NCI-H345 (cell line): ENCODE measurements around the gene RP2.

Experiments used
- DNase-seq: peaks from one replicate; lab custom pipeline; 2025; lab: John Stamatoyannopoulos, UW

The RP2 gene

DNA sequence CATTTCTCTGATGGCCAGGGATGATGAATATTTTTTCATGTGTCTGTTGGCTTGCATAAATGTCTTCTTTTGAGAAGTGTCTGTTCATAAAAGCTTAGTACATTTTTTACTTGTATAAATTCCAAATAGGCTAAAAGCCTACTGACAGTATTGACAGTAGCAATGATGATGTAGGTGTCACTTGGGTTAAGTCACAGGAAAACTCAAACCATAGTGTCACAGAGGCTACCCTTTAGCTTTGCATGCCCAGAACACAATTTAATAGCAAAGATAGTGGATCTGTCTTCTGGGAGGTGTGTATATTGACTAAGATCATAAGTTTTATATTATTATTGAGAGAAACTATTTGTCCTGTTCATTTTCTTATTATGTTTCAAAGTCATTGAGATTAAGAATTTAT, 8.1 kb downstream of the RP2 start:
- no peak for DNase-seq

DNA sequence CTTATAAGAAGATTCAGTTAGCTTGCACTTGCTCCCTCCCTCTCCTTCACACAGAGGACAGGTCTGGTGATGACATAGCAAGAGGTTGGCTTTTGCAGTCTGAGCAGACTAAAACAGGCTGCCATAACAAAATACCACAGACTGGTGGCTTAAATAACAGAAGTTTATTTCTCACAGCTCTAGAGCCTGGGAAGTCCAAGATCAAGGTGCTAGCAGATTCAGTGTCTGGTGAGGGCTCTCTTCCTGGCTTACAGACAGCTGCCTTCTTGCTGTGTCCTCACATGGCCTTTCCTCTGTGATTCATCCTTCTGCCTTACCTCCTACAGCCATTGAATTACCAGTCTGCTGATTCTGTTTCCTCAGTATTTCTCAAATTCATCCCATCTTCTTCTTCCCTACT, 13.1 kb downstream of the RP2 start:
- DNase-seq = no peak

DNA sequence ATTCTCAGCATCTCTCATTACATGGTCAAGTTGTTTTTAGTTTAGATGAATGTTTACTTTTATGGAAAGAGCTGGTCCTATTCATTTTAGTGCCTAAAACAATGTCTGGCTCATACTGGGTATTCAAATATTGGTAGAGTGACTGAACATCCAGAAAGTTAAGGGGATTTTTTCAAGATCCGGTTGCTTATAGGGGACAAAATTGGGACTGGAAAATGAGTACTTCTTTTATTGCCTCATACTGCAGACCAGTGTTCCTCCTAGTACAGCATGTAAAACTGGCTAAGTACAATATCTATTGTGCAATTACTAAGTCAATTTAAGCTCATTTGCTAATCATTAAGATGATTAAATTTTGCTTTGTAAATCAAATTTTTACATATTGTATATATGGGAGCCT, 13.9 kb downstream of the RP2 start:
- no peak for DNase-seq

DNA sequence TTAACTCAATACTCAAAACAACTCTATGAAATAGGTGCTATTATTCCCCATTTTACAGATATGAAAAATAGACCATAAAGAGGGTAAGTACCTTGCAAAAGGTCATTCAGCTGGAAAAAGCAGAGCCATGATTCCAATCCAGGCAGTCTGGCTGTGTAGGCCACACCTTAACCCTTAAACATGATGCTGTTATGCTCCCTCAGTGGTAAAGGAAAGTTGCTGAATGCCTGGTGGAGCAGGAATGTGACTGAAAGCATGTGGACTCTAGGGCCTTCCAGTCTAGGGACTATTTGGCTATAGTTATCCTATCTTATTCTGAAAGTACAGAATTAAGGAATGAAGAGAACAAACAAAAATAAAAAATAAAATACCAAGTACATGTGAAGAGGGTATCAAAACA, 19.6 kb downstream of the RP2 start:
- DNase-seq = no peak

DNA sequence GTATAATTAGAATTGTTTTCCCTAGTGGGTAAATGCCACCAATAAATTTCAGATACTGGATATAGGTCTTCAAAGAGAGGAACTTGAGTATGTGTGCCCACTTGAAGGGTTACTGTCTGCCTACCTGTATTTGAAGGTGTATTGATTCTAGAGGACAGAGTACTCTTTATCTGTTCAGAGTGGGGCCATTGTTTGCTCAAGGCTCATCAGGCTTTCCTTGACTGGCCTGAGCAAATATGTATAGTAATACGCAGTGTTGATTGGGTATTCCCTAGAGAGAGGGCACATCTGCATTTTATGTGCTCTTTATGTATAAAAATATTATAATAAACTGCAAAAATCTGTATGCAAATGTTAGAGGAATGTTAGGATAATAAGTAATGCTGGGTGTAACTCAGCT, 23.7 kb downstream of the RP2 start:
- no peak for DNase-seq

DNA sequence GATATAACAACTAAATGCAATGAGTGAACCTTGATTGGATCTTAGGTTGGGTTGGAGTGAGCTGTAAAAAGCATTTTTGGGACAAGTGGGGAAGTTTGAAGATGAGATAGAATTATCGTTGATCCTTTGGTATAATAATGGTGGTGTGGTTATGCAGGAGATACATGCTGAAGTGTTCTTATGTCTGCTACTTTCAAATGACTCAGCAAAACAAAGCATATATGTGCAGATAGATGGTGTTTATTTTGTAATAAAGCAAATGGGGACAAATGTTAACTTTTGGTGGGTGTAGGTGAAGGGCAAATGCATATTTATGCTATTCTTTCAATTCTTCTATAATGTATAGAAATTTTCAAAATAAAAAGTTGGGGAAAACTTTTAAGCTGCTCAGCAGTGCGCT, 26.2 kb downstream of the RP2 start:
- DNase-seq = no peak

DNA sequence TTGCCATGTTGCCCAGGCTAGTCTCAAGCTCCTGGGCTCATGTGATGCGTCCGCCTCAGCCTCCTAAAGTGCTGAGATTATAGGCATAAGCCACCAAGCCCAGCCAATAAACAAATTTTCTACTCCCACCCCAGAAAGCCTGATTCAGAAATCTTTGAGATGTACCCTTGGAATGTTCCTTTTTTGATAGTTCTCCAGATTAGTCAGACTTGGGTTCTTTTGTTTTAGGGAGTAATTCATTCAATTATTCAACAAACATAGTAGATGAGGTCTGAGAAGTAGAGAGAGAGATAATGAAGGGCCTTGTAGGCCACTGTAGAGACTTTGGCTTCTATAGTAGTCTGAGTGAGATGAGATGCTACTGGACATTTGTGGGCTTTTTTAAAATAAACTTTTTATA, 27.8 kb downstream of the RP2 start:
- no peak for DNase-seq

DNA sequence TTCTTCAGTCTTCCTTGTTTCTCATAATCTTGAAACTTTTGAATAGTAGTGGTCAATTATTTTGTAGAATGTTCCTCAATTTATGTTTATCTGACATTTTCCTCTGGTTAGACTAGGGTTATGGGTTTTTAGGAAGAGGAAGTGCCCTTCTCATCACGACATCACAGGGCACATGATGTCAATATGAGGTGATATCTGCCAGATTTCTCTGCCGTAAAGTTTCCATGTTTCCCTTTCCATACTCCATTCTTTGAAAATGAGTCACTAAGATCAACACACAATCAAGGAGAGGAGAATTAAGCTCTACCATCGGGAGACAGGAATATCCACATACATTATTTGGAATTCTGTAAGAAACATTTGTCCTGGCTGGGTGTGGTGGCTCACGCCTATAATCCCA, 28.4 kb downstream of the RP2 start:
- DNase-seq = no peak

DNA sequence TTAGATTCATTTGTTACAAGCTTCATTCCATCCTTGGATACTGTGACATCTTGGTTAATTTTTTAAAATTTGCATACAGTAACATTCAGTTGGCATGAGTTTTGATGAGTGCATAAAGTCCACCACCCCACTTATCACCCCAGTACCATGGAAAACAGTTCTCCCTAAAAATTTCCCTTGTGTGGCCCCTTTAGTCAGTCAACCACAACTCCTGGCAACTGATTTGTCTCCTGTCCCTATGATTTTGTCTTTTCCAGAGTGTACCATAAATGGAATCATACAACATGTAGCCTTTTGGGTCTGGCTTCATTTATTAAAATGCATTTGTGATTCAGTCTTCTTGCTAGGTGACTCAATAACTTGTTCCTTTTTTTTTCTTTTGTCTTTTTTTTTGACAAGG, 29.9 kb downstream of the RP2 start:
- no peak for DNase-seq

DNA sequence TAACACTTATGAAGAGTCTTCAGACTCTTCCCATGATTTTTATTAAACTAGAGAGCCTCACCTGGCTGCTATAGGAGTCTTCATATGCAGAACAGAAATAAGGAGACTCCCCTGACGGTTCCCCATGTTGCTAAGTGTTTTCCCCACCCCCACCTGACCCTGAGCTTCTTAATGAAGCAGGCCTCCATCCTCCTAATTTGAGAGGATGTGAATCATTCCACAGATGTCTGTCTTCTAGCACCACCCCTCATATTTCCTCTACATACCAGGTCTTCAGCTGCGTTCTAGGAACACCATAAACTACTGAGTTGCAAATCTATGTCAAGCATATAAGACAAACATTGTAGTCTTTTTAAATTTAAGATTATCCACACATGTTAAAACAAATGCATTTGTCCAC, 36.9 kb downstream of the RP2 start:
- no peak for DNase-seq

DNA sequence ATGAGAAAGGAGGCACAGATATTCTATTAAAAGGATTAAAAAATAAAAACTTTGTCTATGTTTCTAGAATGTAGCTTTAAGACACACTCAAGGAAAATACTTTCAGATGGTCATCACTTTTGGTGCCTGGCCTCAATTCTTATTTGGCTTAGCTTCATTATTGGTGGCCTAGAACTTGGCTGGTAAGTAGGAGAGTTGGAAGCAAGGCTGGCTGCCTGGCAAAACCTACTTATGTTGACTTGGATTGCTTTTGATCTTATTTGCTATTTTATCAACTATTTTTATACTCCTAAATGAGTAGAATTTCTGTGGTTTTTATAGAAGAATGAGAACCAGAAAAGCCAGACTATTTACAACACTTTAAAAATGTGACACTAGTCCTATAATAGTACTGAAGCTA, 40.1 kb downstream of the RP2 start:
- DNase-seq = no peak

DNA sequence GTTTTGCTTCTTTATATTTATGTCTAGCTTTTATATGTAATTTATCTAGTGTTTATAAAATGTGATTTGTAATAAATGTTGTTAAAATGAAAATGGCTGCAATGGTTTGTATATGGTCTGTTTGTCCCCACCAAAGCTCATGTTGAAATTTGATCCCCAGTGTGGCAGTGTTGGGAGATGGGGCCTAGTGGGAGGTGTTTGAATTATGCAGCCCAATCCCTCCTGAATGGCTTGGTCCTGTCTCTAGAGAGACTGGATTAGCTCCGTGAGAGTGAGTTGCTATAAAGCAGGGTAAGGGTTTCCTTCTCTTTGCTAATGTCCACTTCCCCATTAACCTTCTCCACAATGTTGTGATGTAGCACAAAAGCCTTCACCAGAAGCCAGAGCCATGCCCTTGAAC, 45.4 kb downstream of the RP2 start:
- no peak for DNase-seq

DNA sequence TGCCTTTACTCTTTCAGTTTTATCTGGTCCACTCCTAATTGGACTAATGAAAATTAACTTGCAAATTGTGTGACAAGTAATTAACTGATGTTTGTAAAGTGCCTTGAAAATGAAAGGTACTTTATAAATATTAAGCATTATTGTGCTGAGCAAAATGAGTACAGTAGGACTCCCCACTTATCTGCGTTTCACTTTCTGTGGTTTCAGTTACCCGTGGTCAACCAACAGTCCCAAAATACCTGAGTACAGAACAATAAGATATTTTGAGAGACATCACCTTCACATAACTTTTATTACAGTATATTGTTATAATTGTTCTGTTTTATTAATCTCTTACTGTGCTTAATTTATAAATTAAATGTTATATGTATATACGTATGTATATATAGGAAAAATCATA, 48.0 kb downstream of the RP2 start:
- no peak for DNase-seq

DNA sequence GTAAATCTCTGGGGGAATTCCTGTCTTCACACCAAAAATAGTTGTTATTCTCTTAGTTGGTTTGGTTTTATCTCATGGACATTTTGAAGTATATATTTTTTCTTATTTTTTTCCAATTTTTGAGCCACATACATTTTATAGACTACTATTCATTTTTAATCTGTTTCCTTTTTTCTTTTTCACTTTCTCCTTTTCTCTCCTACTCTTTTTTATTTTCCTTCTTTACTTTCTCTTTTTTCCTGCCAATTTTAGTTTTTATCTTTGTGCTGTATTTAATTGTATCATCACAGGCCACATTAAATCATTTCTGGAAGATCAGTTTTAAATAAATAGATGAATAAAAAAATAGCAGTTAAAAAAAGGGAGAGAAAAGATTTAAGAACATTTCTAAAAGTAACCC, 61.4 kb downstream of the RP2 start:
- DNase-seq = no peak

DNA sequence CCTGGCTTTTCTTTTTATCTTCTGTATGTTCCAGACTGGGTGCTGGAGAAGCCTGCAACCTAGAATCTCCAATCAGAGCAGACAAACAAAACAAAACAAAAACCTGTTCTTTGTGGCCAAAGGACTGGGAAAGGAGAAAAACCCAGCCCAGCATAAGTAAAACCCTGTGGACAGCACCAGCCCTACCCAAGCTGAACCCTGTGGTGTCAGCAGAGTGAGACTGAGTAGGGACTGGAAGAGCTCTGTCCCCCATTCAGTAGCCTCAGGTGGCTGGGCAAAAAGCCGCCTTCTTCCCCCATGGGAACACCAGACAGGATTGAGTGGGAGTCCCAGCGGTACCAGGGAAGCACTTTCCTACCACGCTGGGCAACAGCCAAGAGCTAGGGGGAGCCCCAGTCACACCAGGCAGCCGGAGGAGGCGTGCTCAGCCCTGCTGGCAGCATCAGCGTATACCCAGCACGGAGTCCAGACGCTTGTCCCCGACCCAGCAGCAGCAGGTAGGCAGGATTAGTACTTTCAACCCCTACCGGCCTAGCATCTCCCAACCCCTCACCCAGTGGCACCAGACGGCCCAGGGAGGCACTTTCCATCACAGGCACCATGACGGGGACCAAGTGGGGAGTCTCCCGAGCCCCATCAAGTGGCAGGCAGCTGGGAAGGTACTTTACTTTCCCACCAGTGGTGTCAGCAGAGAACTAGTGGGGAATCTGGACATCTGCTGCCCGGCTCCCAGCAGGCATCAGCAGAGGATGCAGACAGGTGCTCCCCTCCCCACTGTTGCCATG, 66.8 kb downstream of the RP2 start:
- peak; percentile 88 for DNase-seq

DNA sequence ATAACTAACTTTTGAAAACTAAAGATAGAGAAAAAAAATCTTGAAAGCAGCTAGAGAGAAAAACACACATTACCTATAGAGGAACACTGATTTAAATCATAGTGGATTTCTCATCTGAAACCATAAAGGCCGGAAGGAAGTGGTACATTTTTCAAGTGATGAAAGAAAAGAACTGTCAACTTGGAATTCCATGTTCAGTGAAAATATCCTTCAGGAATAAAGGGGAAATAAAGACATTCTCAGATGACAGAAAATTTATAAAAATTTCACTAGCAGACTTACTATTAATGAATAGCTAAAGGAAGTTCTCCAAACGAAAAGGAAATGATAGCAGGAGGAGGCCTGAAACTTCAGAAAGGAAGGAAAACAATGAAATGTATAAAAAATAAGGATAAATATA, 67.8 kb downstream of the RP2 start:
- no peak for DNase-seq

DNA sequence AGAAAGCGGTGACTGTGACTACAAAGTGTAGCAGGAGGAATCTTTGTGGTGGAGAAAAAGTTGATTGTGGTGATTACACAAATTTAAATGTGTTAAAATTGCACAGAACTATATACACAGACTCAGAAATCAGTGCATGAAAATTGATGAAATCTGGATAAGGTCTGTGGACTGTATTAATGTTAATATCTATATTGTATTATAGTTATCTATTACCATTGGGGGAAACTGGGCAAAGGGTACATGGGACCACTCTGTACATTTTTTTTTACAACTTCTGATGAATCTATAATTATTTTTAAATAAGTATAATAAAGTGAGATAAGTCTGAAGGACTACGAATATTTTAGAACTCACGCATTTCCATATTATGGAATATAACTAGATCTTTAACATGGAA, 73.6 kb downstream of the RP2 start:
- no peak for DNase-seq

DNA sequence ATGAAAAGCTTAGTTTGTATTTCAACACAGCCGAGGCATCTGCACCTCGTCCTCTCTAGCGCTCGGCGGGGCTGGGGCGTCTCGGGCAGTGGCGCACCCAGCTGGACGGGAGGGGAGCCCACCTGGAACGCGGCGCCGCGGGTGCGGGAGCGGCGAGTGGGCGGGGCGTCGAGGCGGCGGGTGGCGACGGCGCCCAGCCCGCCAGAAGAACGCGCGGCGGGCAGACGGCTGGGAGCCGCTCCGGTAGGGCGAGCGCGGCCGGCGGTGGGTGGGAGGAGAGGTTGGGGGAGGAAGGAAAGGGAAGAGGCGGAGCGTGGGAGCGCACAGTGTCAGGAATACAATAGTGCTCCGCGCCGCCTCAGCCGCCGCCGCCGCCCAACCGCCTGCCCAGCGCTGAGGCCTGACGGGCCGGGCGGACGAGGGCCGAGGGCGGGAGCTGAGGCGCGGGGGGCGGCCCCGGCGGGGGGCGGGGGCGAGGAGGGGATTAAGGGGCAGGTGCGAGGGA, 75.3 kb downstream of the RP2 start, which contains the start of gene JADE3:
TSS of gene JADE3 (plus strand) at position 324 of the 505 bp plus-strand sequence. CDS start 72,474 bp downstream, outside the sequence.
- peak; percentile 84 for DNase-seq

DNA sequence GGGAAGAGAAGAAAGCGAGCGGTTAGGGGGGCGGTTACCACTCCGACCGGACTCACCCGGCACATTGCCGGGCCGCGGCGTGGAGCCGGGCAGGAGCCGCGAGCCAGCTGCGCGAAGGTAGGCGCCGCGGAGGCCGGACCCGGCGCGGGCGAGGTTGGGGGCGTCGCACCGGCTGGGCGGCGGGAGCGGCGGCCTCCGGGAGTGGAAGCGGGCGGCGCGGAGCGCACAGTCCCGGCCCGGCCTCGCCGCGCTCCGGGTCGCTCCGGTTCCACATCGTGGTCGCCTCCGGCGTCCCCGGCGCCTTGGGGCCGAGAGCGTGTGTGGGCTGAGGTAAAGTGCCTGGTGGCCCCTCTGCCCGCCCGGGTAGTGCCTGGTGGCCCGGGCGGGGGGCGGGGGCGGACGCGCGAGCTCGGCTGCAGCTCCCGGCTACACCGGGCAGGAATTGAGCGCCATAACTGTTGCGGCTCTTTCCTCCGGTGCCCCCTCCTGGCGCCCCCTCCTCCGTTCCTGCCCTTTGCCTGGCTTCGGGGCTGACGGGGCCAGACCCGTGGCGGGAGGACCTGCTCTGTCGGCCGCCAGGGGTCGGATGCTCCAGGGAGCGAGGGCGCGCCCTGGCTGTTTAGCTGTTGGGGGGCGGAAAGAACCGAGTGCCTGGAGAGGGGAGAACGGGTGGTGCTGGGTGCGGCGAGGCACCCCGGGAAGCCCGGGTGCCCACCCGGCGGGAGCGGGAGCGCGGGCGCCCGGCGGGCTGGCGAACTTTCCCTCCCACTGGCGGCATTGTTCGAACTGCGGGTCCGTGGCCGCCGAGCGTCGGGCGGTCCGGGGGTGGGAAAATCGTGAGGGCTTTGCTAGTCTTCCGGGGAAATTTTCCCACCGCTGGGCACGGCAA, 76.0 kb downstream of the RP2 start:
- peak; percentile 25 for DNase-seq

DNA sequence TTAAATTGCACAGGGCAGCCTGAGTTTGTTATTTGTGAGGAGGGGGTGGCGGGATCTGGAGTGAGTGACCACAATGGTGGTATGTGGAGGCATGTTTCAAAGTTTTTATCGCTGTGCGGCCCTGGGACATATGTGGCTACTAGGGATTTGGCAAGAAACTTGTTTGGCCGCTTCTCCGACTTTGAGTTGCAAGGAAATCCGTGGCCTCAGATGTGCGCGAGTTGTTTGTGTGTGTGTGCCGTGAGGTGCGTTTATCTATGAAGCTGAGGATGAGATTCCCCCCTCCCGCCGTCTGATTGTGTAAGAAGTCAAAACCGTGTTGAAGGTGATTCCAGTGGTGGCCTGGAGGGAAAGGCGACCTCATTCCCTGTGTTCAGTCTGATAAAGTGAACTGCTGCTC, 76.8 kb downstream of the RP2 start:
- no peak for DNase-seq

DNA sequence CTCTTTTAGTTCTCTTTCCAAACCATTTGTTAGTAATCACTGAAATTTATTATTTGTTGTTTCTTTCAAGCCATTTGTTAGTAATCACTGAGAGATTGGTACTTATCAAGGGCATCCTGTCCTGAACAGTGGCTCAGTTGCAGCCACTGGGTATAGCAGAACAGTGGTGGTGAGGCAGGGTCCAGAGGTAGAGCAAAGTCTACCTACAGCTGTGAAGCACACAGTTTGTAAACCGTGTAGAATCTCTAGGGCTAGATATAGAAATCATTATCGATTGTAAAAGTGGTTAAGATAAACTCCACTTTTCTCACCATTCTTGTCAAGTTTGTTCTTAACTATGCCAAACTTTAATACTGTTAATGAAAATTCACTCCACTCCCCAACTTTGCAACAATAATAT, 79.4 kb downstream of the RP2 start:
- no peak for DNase-seq

DNA sequence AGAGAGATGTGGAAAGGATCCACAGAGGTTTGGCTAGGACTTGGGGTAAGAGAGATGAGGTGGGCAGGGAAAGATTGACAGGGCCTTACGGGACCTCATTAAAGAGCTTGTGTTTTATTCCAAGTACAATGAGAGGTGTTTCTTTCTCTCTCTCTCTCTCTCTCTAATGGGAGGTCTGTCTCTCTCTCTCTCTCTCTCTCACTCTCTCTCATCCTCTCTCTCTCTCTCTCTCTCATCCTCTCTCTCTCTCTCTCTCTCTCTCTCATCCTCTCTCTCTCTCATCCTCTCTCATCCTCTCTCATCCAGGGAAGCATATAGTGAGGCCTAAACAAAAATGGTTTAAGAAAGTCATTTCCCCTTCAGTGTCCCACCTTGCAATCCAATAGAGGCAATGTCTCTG, 80.8 kb downstream of the RP2 start:
- DNase-seq = no peak

DNA sequence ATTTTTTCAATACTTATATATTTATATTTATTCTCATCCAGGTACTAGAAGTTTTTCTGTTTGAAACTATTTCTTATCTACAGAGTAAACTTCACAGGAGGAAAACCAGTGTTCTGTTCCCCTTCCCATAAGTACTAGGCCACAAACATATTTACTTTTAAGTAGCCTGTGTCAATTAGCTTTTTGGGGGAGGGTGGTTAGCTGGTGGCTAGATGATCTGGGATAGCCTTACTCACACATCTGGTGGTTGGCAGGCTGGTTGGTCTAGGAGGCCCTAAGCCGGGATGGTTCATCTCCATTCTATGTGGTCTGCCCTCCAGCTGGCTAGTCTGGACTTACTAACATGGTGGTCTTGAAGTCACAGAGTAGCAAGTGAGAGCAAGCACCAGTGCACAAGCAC, 81.6 kb downstream of the RP2 start:
- no peak for DNase-seq
